H1 (cell line): Measurements from ENCODE around the gene PTGES2. TPM values are rescaled to one million over a fixed set of nuclear protein-coding genes. Genes with fewer than 3 reads are reported as not detected.

Experiments
- polyA plus RNA-seq, 7 experiments: library from polyadenylated mRNA; depleted of rRNA in 3 of 7; stranded (reverse) in 5 of 7; unstranded in 2 of 7; fragments of >200 nt in 5 of 7; fragments of 200-250 nt in 2 of 7; gene quantifications; 1 replicate in 5 of 7; 2 replicates in 1 of 7; 4 replicates in 1 of 7; pipeline versions ENCODE4 v1.2.1 to v1.2.3, GENCODE V29; 2011 to 2013; ENCODE audit warnings: missing spikeins in 2 of 7, mixed read lengths in 2 of 7
- total RNA-seq: library from RNA; stranded (reverse); fragmentation: NEBNext Ultra II Directional; extraction: Animal tissue kit (Norgen Biotek cat#: 25700); gene quantifications from 2 replicates; pipeline ENCODE4 v1.2.1, GENCODE V29; 2021
- TF ChIP-seq, protein P1 (sequence below): IDR thresholded peaks from 2 replicates; pipeline ENCODE4 v1.6.1; 2012; ENCODE audit warnings: inconsistent platforms

PTGES2 gene
- total and polyA plus RNA-seq, 2 of the 8 experiments (the other 6 are each of a cell fraction or from before 2014, with no cell fraction given), result 80.7 to 81.2 TPM

- TF ChIP-seq, protein P1, sequence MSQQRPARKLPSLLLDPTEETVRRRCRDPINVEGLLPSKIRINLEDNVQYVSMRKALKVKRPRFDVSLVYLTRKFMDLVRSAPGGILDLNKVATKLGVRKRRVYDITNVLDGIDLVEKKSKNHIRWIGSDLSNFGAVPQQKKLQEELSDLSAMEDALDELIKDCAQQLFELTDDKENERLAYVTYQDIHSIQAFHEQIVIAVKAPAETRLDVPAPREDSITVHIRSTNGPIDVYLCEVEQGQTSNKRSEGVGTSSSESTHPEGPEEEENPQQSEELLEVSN, result no peak
These were observed 49.6 kb downstream of the PTGES2 start (continued) for GRCh38 chr9:128077847-128078503.
